ENCODE results near the gene LHX2.

DNA sequence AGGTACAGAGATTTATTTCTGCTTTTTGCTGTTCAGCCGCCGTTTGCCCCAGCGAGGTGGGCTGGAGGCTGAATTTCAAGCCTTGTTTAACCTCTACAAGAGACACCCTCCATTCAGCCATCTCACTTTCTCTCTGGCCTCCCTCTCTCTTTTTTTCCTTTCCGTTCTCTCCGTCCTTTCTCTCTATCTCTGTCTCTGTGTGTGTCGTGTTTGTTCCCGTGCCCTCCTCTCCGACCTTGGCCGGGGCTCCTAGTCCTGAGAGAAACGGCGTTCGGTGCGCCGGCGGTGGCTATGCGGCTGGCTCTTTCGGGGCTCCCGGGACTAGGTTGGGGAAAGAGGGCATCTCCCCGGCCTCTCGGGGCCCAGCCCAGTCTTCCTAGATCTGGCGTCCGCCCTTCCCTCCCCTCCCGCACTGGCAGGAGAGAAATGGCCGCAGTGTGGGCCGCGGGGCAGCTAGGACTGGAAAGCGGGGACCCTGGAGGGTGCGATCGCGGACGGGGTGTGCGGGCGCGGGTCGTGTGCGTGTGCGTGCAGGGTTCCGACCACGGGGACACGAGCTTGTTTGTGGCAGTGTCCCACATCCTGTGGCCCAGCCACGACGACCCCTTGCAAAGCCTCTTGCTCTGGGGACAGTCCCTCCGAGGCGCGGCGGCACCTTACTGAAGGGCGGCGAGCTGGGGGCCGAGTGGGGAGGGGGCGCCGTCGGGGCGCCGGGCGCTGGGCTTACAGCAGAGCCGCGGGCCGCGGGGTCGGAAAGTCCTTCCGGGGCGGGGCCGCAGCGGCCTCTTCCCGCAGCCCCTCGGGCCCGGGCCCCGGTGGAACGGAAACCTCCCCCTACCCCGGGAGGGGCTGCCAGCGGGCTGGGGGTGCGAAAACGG, 5.7 kb downstream of the LHX2 start:
- TF ChIP-seq, protein P1, sequence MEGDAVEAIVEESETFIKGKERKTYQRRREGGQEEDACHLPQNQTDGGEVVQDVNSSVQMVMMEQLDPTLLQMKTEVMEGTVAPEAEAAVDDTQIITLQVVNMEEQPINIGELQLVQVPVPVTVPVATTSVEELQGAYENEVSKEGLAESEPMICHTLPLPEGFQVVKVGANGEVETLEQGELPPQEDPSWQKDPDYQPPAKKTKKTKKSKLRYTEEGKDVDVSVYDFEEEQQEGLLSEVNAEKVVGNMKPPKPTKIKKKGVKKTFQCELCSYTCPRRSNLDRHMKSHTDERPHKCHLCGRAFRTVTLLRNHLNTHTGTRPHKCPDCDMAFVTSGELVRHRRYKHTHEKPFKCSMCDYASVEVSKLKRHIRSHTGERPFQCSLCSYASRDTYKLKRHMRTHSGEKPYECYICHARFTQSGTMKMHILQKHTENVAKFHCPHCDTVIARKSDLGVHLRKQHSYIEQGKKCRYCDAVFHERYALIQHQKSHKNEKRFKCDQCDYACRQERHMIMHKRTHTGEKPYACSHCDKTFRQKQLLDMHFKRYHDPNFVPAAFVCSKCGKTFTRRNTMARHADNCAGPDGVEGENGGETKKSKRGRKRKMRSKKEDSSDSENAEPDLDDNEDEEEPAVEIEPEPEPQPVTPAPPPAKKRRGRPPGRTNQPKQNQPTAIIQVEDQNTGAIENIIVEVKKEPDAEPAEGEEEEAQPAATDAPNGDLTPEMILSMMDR (conservative IDR thresholded peaks at IDR 0.05): no peak
- no peak for TF ChIP-seq EZH2 (IDR thresholded peaks at IDR 0.05; ENCODE audit: low read depth)

Data from PC-9 (cell line).